GM12865 (cell line): ENCODE measurements around the gene SLC22A1.

Source experiments
- DNase-seq: peaks from one replicate; pipeline ENCODE4 v3.0.0; 2010; ENCODE audit warnings: low read depth
- H3K4me3 ChIP-seq: 2 replicates; pipeline ENCODE4 v1.5.1; 2011; ENCODE audit warnings: mild to moderate bottlenecking, low read depth, low read length, control low read depth
- CTCF ChIP-seq: IDR thresholded peaks from 2 replicates; pipeline ENCODE4 v1.5.1; 2011; ENCODE audit warnings: low read length, control low read depth, low read depth, inconsistent platforms; ENCODE audit not compliant: insufficient read depth; ENCODE audit errors: missing control alignments

SLC22A1 gene

GRCh38 chr6:160147146-160147536, 25.5 kb downstream of the SLC22A1 start:
- no peak for TF ChIP-seq CTCF
- DNase-seq, result no peak
- no peak overlapping the region for H3K4me3 ChIP-seq

- no peak for TF ChIP-seq CTCF
- DNase-seq, result no peak
- no peak overlapping the region for H3K4me3 ChIP-seq
These were observed 32.9 kb downstream of the SLC22A1 start for GRCh38 chr6:160154471-160154870.

- H3K4me3 ChIP-seq, result no peak overlapping the region
- no peak for TF ChIP-seq CTCF
- DNase-seq, result no peak
These were observed 35.2 kb downstream of the SLC22A1 start for GRCh38 chr6:160156842-160157241.

- H3K4me3 ChIP-seq, result no peak overlapping the region
- TF ChIP-seq CTCF, result no peak
- no peak for DNase-seq
These were observed 38.8 kb downstream of the SLC22A1 start for GRCh38 chr6:160160450-160160849.

- H3K4me3 ChIP-seq, result no peak overlapping the region
- TF ChIP-seq CTCF, result no peak
These were observed 39.5 kb downstream of the SLC22A1 start for GRCh38 chr6:160160929-160161646.

GRCh38 chr6:160161647-160161986, 40.0 kb downstream of the SLC22A1 start:
- DNase-seq, result no peak
- no peak overlapping the region for H3K4me3 ChIP-seq
- TF ChIP-seq CTCF, result no peak

More at GRCh38 chr6:160160929-160161646, 39.5 kb downstream of the SLC22A1 start:
- no peak for DNase-seq

- no peak for TF ChIP-seq CTCF
- no peak overlapping the region for H3K4me3 ChIP-seq
- DNase-seq, result no peak
These were observed 40.5 kb downstream of the SLC22A1 start for GRCh38 chr6:160162030-160162566.
